GM12865 (cell line): ENCODE measurements around the gene AIDA.

ENCODE experiments used
- DNase-seq: peaks from one replicate; pipeline ENCODE4 v3.0.0; 2010; ENCODE audit warnings: low read depth
- H3K4me3 ChIP-seq: 2 replicates; pipeline ENCODE4 v1.5.1; 2011; ENCODE audit warnings: mild to moderate bottlenecking, low read depth, low read length, control low read depth
- TF ChIP-seq, protein P1 (sequence below): IDR thresholded peaks from 2 replicates; pipeline ENCODE4 v1.5.1; 2011; ENCODE audit warnings: low read length, control low read depth, low read depth, inconsistent platforms; ENCODE audit not compliant: insufficient read depth; ENCODE audit errors: missing control alignments

The AIDA gene

DNA sequence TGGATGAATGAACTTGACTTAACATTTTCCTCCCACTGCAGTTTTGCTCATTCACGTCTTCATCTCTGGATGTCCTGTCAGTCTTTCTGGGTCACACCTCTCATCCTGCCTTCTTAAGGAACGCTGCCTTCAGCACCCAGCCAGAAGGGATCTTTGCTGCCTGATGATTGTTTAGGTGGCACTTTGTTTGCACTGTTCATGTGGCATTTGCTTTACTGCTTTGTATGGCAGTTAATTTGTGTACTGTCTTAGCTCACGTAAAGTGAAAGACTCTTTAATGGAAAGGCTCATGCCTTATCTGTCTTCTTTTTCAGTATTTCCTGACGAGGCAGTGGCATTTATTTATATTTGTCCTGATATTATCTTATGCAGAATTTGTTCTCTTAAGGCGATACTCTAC lies 89.5 kb downstream of the AIDA start:
- H3K4me3 ChIP-seq, result no peak overlapping the region
- DNase-seq, result no peak
- TF ChIP-seq, protein P1, sequence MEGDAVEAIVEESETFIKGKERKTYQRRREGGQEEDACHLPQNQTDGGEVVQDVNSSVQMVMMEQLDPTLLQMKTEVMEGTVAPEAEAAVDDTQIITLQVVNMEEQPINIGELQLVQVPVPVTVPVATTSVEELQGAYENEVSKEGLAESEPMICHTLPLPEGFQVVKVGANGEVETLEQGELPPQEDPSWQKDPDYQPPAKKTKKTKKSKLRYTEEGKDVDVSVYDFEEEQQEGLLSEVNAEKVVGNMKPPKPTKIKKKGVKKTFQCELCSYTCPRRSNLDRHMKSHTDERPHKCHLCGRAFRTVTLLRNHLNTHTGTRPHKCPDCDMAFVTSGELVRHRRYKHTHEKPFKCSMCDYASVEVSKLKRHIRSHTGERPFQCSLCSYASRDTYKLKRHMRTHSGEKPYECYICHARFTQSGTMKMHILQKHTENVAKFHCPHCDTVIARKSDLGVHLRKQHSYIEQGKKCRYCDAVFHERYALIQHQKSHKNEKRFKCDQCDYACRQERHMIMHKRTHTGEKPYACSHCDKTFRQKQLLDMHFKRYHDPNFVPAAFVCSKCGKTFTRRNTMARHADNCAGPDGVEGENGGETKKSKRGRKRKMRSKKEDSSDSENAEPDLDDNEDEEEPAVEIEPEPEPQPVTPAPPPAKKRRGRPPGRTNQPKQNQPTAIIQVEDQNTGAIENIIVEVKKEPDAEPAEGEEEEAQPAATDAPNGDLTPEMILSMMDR, result no peak

DNA sequence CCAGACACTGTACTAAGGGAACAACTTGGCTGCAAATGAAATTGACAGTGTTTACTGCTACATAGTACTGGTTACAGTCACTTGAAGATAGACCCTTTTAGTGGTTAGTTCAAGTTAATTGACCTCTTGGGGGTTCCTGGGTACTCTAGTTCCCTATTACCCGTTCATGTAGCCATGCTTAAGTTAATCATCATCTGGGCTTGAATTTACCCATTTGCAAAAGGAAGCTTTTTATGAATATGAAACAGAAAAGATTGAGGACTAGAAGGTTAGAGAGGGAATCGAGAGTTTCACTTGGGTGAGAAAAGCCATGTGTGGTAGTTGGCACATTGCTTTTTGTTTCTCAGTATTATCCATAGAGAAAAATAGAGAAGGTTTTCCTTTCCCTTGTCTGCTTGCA lies 91.7 kb downstream of the AIDA start:
- no peak overlapping the region for H3K4me3 ChIP-seq
- TF ChIP-seq, protein P1, result no peak
- DNase-seq, result peak; percentile 26

DNA sequence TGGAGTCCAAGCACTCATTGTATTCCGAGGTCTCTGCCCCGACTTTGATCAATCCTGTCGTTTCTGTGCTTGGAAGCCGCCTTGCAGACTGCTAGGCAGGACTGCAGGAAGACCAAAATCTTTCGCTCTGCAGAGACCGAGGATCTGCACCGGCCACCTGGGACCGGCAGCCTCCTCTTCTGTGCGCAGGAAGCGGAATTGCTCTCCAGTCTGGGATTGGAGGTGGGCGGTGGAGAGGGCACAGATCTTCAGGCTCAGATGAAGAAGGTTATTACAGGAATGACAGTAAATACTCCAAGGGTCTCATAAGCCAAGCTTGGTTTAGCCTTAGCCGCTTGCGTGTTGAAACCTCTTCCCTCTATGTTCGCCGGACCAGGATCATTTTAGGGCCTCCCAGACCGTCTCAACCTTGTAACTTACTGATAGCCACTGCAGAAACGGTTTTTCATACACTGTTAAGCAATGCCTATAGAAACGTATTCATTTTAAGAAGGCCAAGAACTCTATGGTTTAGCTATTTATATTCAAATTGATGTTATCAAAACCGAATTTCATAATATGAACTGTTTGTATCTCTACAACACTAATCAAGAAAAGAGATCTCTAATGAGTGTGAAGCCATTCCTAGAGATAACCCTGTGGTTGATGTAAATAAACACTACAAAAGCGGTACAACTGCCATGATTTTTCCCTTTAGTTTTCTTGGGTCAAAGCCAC lies 93.3 kb downstream of the AIDA start:
- TF ChIP-seq, protein P1, result no peak
- peak; percentile 29 for DNase-seq
- peak overlapping the region; percentile 64 for H3K4me3 ChIP-seq
